ENCODE data around the gene NRXN3. TPM values are rescaled to one million over a fixed set of nuclear protein-coding genes. Genes with fewer than 3 reads are reported as not detected.

The NRXN3 gene
- total RNA-seq, 2 experiments from 2014 or later: not detected

GRCh38 chr14:79665556-79665955 is 1495.4 kb downstream of the NRXN3 start:
- Mint-ChIP-seq H3K27me3 (no peaks in the 10 kb centered on the region), H3K36me3 (ENCODE audit: low read depth) (no peaks in the 10 kb centered on the region)
- POLR2A ChIA-PET: no interaction called here

GRCh38 chr14:79668951-79669350 is 1498.8 kb downstream of the NRXN3 start:
- H3K27ac Mint-ChIP-seq: no peak overlapping the region
- no peak overlapping the region for H3K4me3 Mint-ChIP-seq
- H3K27me3 Mint-ChIP-seq: no peaks in the 10 kb centered on the region
- no peak for DNase-seq
- no peaks in the 10 kb centered on the region for H3K4me1 Mint-ChIP-seq
- H3K36me3 Mint-ChIP-seq (ENCODE audit: low read depth): no peaks in the 10 kb centered on the region
- ChIA-PET CTCF (no interaction called here), POLR2A (no interaction called here)
- H3K9me3 Mint-ChIP-seq: peaks cover 2% of the 10 kb centered on the region

More at GRCh38 chr14:79665556-79665955, 1495.4 kb downstream of the NRXN3 start:
- no peaks in the 10 kb centered on the region for H3K4me1 Mint-ChIP-seq
- H3K4me3 Mint-ChIP-seq: no peak overlapping the region
- H3K9me3 Mint-ChIP-seq: peaks cover 4% of the 10 kb centered on the region
- CTCF ChIA-PET: no interaction called here
- no peak overlapping the region for H3K27ac Mint-ChIP-seq
- DNase-seq: no peak

DNA sequence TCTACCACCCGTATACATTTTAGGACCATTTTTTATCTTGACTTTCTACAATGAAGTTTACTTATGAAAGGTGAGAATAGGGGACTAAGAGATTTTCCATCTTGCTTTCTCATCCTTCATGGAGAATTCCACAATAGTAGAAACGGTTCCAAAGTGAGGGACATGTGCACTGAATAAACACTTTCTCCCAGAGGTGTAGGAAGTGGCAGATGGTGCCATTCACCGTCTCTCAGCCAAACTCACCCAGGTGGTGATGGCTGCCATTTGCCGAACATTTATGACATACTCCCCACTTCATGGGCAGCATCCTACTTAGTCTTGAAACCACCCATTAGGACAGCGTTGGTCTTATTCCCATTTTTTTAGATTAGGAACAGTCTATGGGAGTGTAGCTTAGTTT is 1500.6 kb downstream of the NRXN3 start:
- Mint-ChIP-seq H3K36me3 (ENCODE audit: low read depth) (no peaks in the 10 kb centered on the region), H3K9me3 (no peaks in the 10 kb centered on the region), H3K4me3 (no peak overlapping the region), H3K27ac (no peak overlapping the region), H3K27me3 (no peaks in the 10 kb centered on the region), H3K4me1 (no peaks in the 10 kb centered on the region)
- ChIA-PET POLR2A (no interaction called here), CTCF (no interaction called here)
- no peak for DNase-seq

- DNase-seq: no peak
- Mint-ChIP-seq H3K4me1 (no peaks in the 10 kb centered on the region), H3K36me3 (ENCODE audit: low read depth) (no peaks in the 10 kb centered on the region), H3K4me3 (no peak overlapping the region), H3K9me3 (no peaks in the 10 kb centered on the region), H3K27me3 (no peaks in the 10 kb centered on the region), H3K27ac (no peak overlapping the region)
- CTCF ChIA-PET: no interaction called here
- POLR2A ChIA-PET: no interaction called here
Measured at GRCh38 chr14:79680087-79680486, 1509.9 kb downstream of the NRXN3 start.

GRCh38 chr14:79686196-79686595 is 1516.0 kb downstream of the NRXN3 start:
- H3K27me3 Mint-ChIP-seq: no peaks in the 10 kb centered on the region
- ChIA-PET POLR2A (no interaction called here), CTCF (interaction anchor here (0.6 kb wide), 1 partner anchor 416 kb away, joined by 4 read pairs; no protein-coding TSS in a partner anchor)
- no peaks in the 10 kb centered on the region for H3K36me3 Mint-ChIP-seq (ENCODE audit: low read depth)
- H3K9me3 Mint-ChIP-seq: no peaks in the 10 kb centered on the region
- no peak overlapping the region for H3K27ac Mint-ChIP-seq
- H3K4me3 Mint-ChIP-seq: no peak overlapping the region
- H3K4me1 Mint-ChIP-seq: no peaks in the 10 kb centered on the region
- no peak for DNase-seq

- ChIA-PET CTCF (no interaction called here), POLR2A (no interaction called here)
- no peak overlapping the region for H3K27ac Mint-ChIP-seq
- no peaks in the 10 kb centered on the region for H3K27me3 Mint-ChIP-seq
- no peak overlapping the region for H3K4me3 Mint-ChIP-seq
- DNase-seq: no peak
- H3K4me1 Mint-ChIP-seq: no peaks in the 10 kb centered on the region
- no peaks in the 10 kb centered on the region for H3K9me3 Mint-ChIP-seq
- no peaks in the 10 kb centered on the region for H3K36me3 Mint-ChIP-seq (ENCODE audit: low read depth)
Measured at GRCh38 chr14:79690960-79691359, 1520.8 kb downstream of the NRXN3 start.

DNA sequence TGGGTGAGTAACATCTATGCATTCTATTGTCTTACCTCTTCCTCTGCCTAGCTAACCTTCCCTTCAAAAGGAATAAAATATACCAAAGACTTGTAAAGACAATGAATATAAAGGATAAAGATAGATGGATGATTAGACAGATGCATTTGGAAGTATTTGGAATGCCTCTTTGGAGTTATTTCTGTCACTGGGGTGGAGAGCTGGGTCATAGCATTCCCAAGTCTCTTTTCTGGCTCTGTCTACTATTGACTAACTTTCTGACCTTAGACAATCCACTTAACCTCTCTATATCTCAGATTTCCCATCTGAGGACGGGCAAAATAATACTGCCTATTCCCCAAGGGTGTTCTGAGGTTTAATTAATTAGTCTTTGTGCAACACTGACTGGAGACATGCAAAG is 1523.8 kb downstream of the NRXN3 start:
- ChIA-PET CTCF (no interaction called here), POLR2A (no interaction called here)
- Mint-ChIP-seq H3K27ac (no peak overlapping the region), H3K27me3 (no peaks in the 10 kb centered on the region), H3K9me3 (no peaks in the 10 kb centered on the region), H3K36me3 (ENCODE audit: low read depth) (no peaks in the 10 kb centered on the region), H3K4me1 (no peaks in the 10 kb centered on the region), H3K4me3 (no peak overlapping the region)
- no peak for DNase-seq

- Mint-ChIP-seq H3K4me1 (no peaks in the 10 kb centered on the region), H3K27ac (no peak overlapping the region), H3K9me3 (no peaks in the 10 kb centered on the region), H3K36me3 (ENCODE audit: low read depth) (no peaks in the 10 kb centered on the region), H3K27me3 (no peaks in the 10 kb centered on the region), H3K4me3 (no peak overlapping the region)
- ChIA-PET CTCF (no interaction called here), POLR2A (no interaction called here)
- no peak for DNase-seq
Measured at GRCh38 chr14:79695307-79695706, 1525.1 kb downstream of the NRXN3 start.

- CTCF ChIA-PET: interaction anchor here (1.0 kb wide), 1 partner anchor 14 kb away, joined by 3 read pairs; no protein-coding TSS in a partner anchor
- POLR2A ChIA-PET: no interaction called here
Measured at GRCh38 chr14:79698298-79698711, 1528.1 kb downstream of the NRXN3 start.

GRCh38 chr14:79699206-79699605 is 1529.0 kb downstream of the NRXN3 start:
- no peaks in the 10 kb centered on the region for H3K27me3 Mint-ChIP-seq
- CTCF ChIA-PET: interaction anchor here (1.0 kb wide), 1 partner anchor 13 kb away, joined by 3 read pairs; no protein-coding TSS in a partner anchor

More at GRCh38 chr14:79698298-79698711, 1528.1 kb downstream of the NRXN3 start:
- Mint-ChIP-seq H3K4me1 (no peaks in the 10 kb centered on the region), H3K27ac (no peak overlapping the region), H3K27me3 (no peaks in the 10 kb centered on the region), H3K36me3 (ENCODE audit: low read depth) (no peaks in the 10 kb centered on the region), H3K4me3 (no peak overlapping the region), H3K9me3 (no peaks in the 10 kb centered on the region)
- DNase-seq: no peak

GRCh38 chr14:79701371-79701770 is 1531.2 kb downstream of the NRXN3 start:
- Mint-ChIP-seq H3K9me3 (peaks cover 1% of the 10 kb centered on the region), H3K4me3 (no peak overlapping the region), H3K27ac (no peak overlapping the region), H3K36me3 (ENCODE audit: low read depth) (no peaks in the 10 kb centered on the region), H3K4me1 (no peaks in the 10 kb centered on the region), H3K27me3 (no peaks in the 10 kb centered on the region)
- no peak for DNase-seq
- POLR2A ChIA-PET: no interaction called here
- CTCF ChIA-PET: no interaction called here

More at GRCh38 chr14:79699206-79699605, 1529.0 kb downstream of the NRXN3 start:
- Mint-ChIP-seq H3K36me3 (ENCODE audit: low read depth) (no peaks in the 10 kb centered on the region), H3K4me3 (no peak overlapping the region), H3K9me3 (no peaks in the 10 kb centered on the region), H3K4me1 (no peaks in the 10 kb centered on the region), H3K27ac (no peak overlapping the region)
- DNase-seq: no peak
- POLR2A ChIA-PET: no interaction called here

- H3K4me1 Mint-ChIP-seq: no peaks in the 10 kb centered on the region
- no peak for DNase-seq
- ChIA-PET POLR2A (no interaction called here), CTCF (no interaction called here)
- no peaks in the 10 kb centered on the region for H3K27me3 Mint-ChIP-seq
- no peak overlapping the region for H3K4me3 Mint-ChIP-seq
- H3K27ac Mint-ChIP-seq: no peak overlapping the region
- H3K9me3 Mint-ChIP-seq: peaks cover 1% of the 10 kb centered on the region
- no peaks in the 10 kb centered on the region for H3K36me3 Mint-ChIP-seq (ENCODE audit: low read depth)
Measured at GRCh38 chr14:79702197-79702596, 1532.0 kb downstream of the NRXN3 start.

DNA sequence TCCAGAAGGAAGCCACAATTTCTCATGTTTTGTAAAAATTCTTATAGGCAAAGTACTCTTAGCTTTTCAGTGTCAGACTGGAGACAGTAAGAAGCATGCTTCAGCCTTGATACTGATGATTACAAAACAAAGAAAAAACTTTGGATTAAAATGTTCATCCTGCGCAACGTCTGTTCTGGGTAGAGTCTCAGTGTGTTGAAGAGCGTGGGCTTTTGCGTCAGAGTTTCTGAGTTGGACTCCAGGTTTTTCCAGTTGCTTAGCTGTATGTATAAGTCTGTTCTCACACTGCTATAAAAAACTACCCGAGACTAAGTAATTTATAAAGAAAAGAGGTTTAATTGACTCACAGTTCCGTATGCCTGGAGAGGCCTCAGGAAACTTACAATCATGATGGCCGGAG is 1533.0 kb downstream of the NRXN3 start:
- H3K36me3 Mint-ChIP-seq (ENCODE audit: low read depth): no peaks in the 10 kb centered on the region
- peaks cover 1% of the 10 kb centered on the region for H3K9me3 Mint-ChIP-seq
- H3K27ac Mint-ChIP-seq: no peak overlapping the region
- no peak overlapping the region for H3K4me3 Mint-ChIP-seq
- CTCF ChIA-PET: no interaction called here
- no peaks in the 10 kb centered on the region for H3K4me1 Mint-ChIP-seq
- POLR2A ChIA-PET: no interaction called here
- no peak for DNase-seq
- H3K27me3 Mint-ChIP-seq: no peaks in the 10 kb centered on the region

DNA sequence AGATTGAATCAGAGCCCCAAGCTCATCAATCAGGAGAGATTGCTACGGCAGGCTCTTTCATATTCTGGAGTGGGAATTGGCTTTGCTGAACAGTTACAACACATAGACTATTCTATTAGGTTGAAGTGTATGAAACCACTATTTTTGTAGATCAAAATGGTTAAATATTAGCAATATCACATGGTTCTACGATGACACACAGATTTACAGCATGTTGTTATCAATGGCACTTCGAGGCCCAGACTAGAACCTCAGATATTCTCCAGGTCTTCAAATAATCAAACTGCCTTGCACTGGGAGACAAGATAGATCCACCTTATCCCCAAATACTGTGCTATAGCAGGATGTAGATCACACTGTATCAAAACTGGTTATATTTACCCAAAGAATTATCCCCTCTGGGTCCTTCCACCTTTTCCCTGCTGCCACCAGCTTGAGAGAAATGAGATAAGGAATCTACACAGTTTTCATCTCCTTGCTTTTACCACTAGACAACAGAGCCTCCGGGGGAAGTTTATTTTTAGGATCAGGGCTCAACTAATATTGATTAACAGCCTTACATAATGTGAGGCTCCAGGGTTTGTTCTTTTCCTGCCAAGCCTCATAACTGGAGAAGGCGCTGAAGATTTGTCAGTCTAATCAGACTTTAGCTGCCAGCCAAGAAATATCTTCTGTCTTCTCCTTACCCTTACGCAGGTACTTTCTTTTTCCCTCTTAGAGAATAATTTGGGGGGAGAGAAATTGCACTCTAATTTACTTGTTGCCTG is 1534.1 kb downstream of the NRXN3 start:
- DNase-seq: no peak
- ChIA-PET POLR2A (no interaction called here), CTCF (no interaction called here)
- Mint-ChIP-seq H3K27ac (no peak overlapping the region), H3K36me3 (ENCODE audit: low read depth) (no peaks in the 10 kb centered on the region), H3K4me3 (no peak overlapping the region), H3K9me3 (peaks cover 1% of the 10 kb centered on the region), H3K4me1 (no peaks in the 10 kb centered on the region), H3K27me3 (no peaks in the 10 kb centered on the region)
